Measurements from ENCODE around the gene PCAT6.

- TF ChIP-seq CTCF (conservative IDR thresholded peaks at IDR 0.05; ENCODE audit: low read depth in 2 of 2) (no peak), POLR2AphosphoS5 (IDR thresholded peaks at IDR 0.05; ENCODE audit: low read depth) (no peak), CREB1 (CRISPR knock-in tag; IDR thresholded peaks at IDR 0.05; ENCODE audit: low read depth) (no peak), ZNF331 (CRISPR knock-in tag; IDR thresholded peaks at IDR 0.05; ENCODE audit: low read depth) (no peak), STAT1 (IDR thresholded peaks at IDR 0.05; ENCODE audit: unreplicated experiment) (no peak)
Observed at GRCh38 chr1:202815120-202815519, 4.4 kb downstream of the PCAT6 start.
